HCT116 (cell line): ENCODE data around the gene C11orf68. TPM values are rescaled to one million over a fixed set of nuclear protein-coding genes. Genes with fewer than 3 reads are reported as not detected.

Experiments used
- ATAC-seq: fragments of 200-7000 bp; cut with Tn5 transposase; 2 replicates; pipeline ENCODE4 v1.9.1; 2020; ENCODE audit warnings: mild to moderate bottlenecking, moderate library complexity
- BruUV-seq: library from RNA; stranded (reverse); fragments of 400-500 nt; replicated peaks from 2 replicates; lab custom pipeline; 2021; lab: Mats Ljungman, UMichigan
- CTCF ChIA-PET: fragments of 300-600 bp; sonication (Branson Sonifier 250); formaldehyde crosslinking; loops from one replicate; lab custom pipeline; 2021; ENCODE audit warnings: antibody characterized with exemption; lab: Charles Lee
- POLR2A ChIA-PET: fragments of 300-600, 350-600 bp; sonication (Branson Sonifier 250); formaldehyde crosslinking; loops from one replicate; lab custom pipeline; 2021; ENCODE audit warnings: antibody characterized with exemption; lab: Charles Lee
- RAD21 ChIA-PET, 2 experiments: fragments of 300-600 bp; sonication (Branson Sonifier 250); formaldehyde crosslinking; loops; one replicate each; lab custom pipeline; 2023; ENCODE audit warnings: low total read pairs in 2 of 2; ENCODE audit not compliant: uncharacterized antibody in 2 of 2, unreplicated experiment in 2 of 2, low non-redundant PET in 1 of 2; lab: Charles Lee
- DNase-seq: peaks from one replicate; pipeline ENCODE4 v3.0.0-alpha.2; 2010; ENCODE audit warnings: low read depth, low spot score
- H2AFZ ChIP-seq: fragments of 200-600 bp; shearing (Covaris generic), sonication (generic); 2 replicates; pipeline ENCODE4 v1.6.1; 2017; ENCODE audit warnings: low read depth, mixed run types, mixed read lengths, antibody characterized with exemption, low read length; ENCODE audit not compliant: poor library complexity, severe bottlenecking
- H3K27ac ChIP-seq: 2 replicates; pipeline ENCODE4 v1.5.1; 2012; ENCODE audit warnings: low read depth, low read length
- H3K27me3 ChIP-seq: fragments of 200-600 bp; sonication (generic); 2 replicates; pipeline ENCODE4 v1.6.1; 2016; ENCODE audit warnings: mixed run types, low read length, mixed read lengths; ENCODE audit not compliant: insufficient read depth
- H3K36me3 ChIP-seq, 2 experiments: fragments of 200-500 bp in 1 of 2; fragments of 200-600 bp in 1 of 2; sonication (Bioruptor generic) in 1 of 2; sonication (generic) in 1 of 2; 2 replicates each; pipeline versions ENCODE4 v1.5.1 to v1.6.1; 2014 to 2016; ENCODE audit warnings: low read length in 2 of 2, inconsistent platforms in 1 of 2, mixed read lengths in 1 of 2, mixed run types in 1 of 2; ENCODE audit not compliant: insufficient read depth in 2 of 2, control insufficient read depth in 1 of 2
- H3K4me1 ChIP-seq, 2 experiments: fragments of 200-600 bp in 1 of 2; sonication (generic) in 1 of 2; 2 replicates each; pipeline versions ENCODE4 v1.5.1 to v1.6.1; 2012 to 2017; ENCODE audit warnings: low read length in 2 of 2, inconsistent platforms in 1 of 2, mild to moderate bottlenecking in 1 of 2, mixed read lengths in 1 of 2, mixed run types in 1 of 2, moderate library complexity in 1 of 2; ENCODE audit not compliant: insufficient read depth in 2 of 2, control insufficient read depth in 1 of 2
- H3K4me2 ChIP-seq: fragments of 200-600 bp; sonication (generic); 2 replicates; pipeline ENCODE4 v1.6.1; 2017; ENCODE audit warnings: mixed run types, low read length, mixed read lengths
- H3K4me3 ChIP-seq, 2 experiments: fragments of 200-600 bp in 1 of 2; sonication (generic) in 1 of 2; replicated peaks in 1 of 2; 2 replicates each; pipeline ENCODE4 v1.5.1; 2011 to 2016; ENCODE audit warnings: low read length in 2 of 2, control low read depth in 1 of 2, low read depth in 1 of 2, mild to moderate bottlenecking in 1 of 2, mixed read lengths in 1 of 2, mixed run types in 1 of 2
- H3K79me2 ChIP-seq: fragments of 200-600 bp; sonication (generic); 2 replicates; pipeline ENCODE4 v1.6.1; 2017; ENCODE audit warnings: mild to moderate bottlenecking, mixed run types, low read length, moderate library complexity, mixed read lengths; ENCODE audit not compliant: insufficient read depth
- H3K9ac ChIP-seq: fragments of 200-600 bp; sonication (generic); 2 replicates; pipeline ENCODE4 v1.6.1; 2016; ENCODE audit warnings: low read length, mixed read lengths
- H3K9me2 ChIP-seq: fragments of 200-600 bp; sonication (generic), shearing (Covaris generic); 2 replicates; pipeline ENCODE4 v1.6.1; 2017; ENCODE audit warnings: mixed run types, mild to moderate bottlenecking, moderate library complexity; ENCODE audit not compliant: insufficient read depth
- H3K9me3 ChIP-seq, 2 experiments: fragments of 200-500 bp in 1 of 2; fragments of 200-600 bp in 1 of 2; sonication (Bioruptor generic) in 1 of 2; sonication (generic) in 1 of 2; 2 replicates each; pipeline ENCODE4 v1.6.1; 2014 to 2017; ENCODE audit warnings: low read length in 2 of 2, mixed read lengths in 2 of 2, inconsistent platforms in 1 of 2, low read depth in 1 of 2, mild to moderate bottlenecking in 1 of 2, mixed run types in 1 of 2, moderate library complexity in 1 of 2; ENCODE audit not compliant: control insufficient read depth in 1 of 2, insufficient read depth in 1 of 2
- H4K20me1 ChIP-seq: fragments of 200-600 bp; sonication (generic), shearing (Covaris generic); 2 replicates; pipeline ENCODE4 v1.6.1; 2017; ENCODE audit warnings: mixed run types, mild to moderate bottlenecking, moderate library complexity; ENCODE audit not compliant: insufficient read depth
- CBX3 ChIP-seq: IDR thresholded peaks from 2 replicates; pipeline ENCODE4 v1.6.1; 2012; ENCODE audit warnings: low read depth
- FOSL1 ChIP-seq: IDR thresholded peaks from 2 replicates; pipeline ENCODE4 v1.6.1; 2012; ENCODE audit warnings: low read depth
- POLR2A ChIP-seq: IDR thresholded peaks from 2 replicates; pipeline ENCODE4 v1.7.0; 2011; ENCODE audit warnings: borderline replicate concordance; ENCODE audit not compliant: insufficient read depth, insufficient read length; ENCODE audit errors: extremely low read depth
- POLR2AphosphoS5 ChIP-seq: IDR thresholded peaks from 2 replicates; pipeline ENCODE4 v1.6.1; 2011; ENCODE audit warnings: mild to moderate bottlenecking, low read depth, low read length, moderate library complexity
- RAD21 ChIP-seq: IDR thresholded peaks from 2 replicates; pipeline ENCODE4 v1.6.1; 2012; ENCODE audit warnings: low read depth, mild to moderate bottlenecking
- SRF ChIP-seq: IDR thresholded peaks from 2 replicates; pipeline ENCODE4 v1.6.1; 2012; ENCODE audit warnings: low read depth
- TCF7L2 ChIP-seq: IDR thresholded peaks from 2 replicates; pipeline ENCODE4 v1.7.0; 2011; ENCODE audit warnings: borderline replicate concordance, inconsistent platforms; ENCODE audit not compliant: insufficient read depth, insufficient read length; ENCODE audit errors: extremely low read depth
- ZBTB33 ChIP-seq: IDR thresholded peaks from 2 replicates; pipeline ENCODE4 v1.6.1; 2011; ENCODE audit warnings: mild to moderate bottlenecking, low read length, moderate library complexity; ENCODE audit not compliant: insufficient replicate concordance; ENCODE audit errors: extremely low read depth
- intact Hi-C: fragments of 100-400 bp; cut with micrococcal nuclease; formaldehyde crosslinking; loops from 2 replicates; pipeline ENCODE4 v1.10.0; 2022
- total RNA-seq: library from RNA; stranded (reverse); gene quantifications from one replicate; pipeline ENCODE4 v1.2.1, GENCODE V29; 2021; ENCODE audit not compliant: unreplicated experiment

The C11orf68 gene
- total RNA-seq, 1 experiment from 2014 or later, result 49.8 TPM

DNA sequence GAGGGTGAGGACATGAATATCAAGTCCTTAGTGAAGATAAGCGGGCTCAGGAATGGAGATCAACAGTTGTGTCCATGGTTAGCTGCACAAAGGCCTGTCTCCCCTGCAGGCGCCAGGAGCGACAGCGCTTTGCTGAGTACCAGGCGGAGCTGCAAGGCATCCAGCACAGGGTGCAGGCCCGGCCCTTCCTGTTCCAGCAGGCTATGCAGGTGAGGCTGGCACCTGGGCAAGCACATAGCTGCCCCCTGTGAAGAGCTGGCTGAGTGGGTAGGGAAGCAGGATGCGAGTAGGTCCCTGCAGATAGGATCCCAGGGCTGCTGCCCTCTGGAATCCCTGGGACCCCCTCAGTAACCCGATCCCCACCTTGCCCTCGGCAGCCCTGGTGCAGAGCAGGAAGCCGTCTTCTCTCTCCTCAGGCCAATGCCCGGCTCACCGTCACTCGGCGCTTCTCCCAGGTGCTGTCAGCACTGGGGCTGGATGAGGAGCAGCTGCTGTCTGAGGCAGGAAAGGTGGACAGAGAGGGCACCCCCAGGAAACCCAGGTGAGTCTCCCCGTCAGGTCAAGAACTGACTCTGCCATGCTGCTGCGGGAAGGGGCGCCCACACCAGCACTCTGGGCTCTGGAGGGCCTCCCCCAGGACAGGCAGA is 40.0 kb upstream of the C11orf68 start:
- BruUV-seq, result no TSS peak
- peaks cover 8 to 21% of the 10 kb centered on the region in 2 experiments; a peak in 3 of 4 replicates for H3K4me1 ChIP-seq
- no peaks in the 10 kb centered on the region for H3K9me2 ChIP-seq
- intact Hi-C loops, result no loop called here
- H3K9ac ChIP-seq, result no peak overlapping the region
- no peak for TF ChIP-seq POLR2AphosphoS5
- TF ChIP-seq FOSL1, result no peak
- no peak for TF ChIP-seq SRF
- TF ChIP-seq TCF7L2, result no peak
- no peak for TF ChIP-seq ZBTB33
- no peak for TF ChIP-seq RAD21
- no peak for TF ChIP-seq CBX3
- TF ChIP-seq POLR2A, result no peak
- RAD21 ChIA-PET, result no interaction called here
- DNase-seq, result no peak
- no peak overlapping the region for H3K4me3 ChIP-seq
- no peak overlapping the region; the same call in 1 of the 2 replicates for H3K27ac ChIP-seq
- no peak overlapping the region for H3K4me2 ChIP-seq
- H3K9me3 ChIP-seq, result no peaks in the 10 kb centered on the region
- POLR2A ChIA-PET, result no interaction called here
- CTCF ChIA-PET, result interaction anchor here (0.5 kb wide), 1 partner anchor 189 kb away, joined by 4 read pairs; no protein-coding TSS in a partner anchor
- no peak for ATAC-seq
- peaks cover 0 to 2% of the 10 kb centered on the region in 2 experiments; a peak in 2 of 4 replicates for H3K36me3 ChIP-seq
- no peaks in the 10 kb centered on the region for H4K20me1 ChIP-seq
- H3K27me3 ChIP-seq, result no peaks in the 10 kb centered on the region
- no peak overlapping the region for H2AFZ ChIP-seq
- peaks cover 23% of the 10 kb centered on the region for H3K79me2 ChIP-seq
